Activated B cell treated with CpG ODN at 0.5 μM for 24 hours (primary cell): Measurements from ENCODE around the gene GAS6. TPM values are rescaled to one million over a fixed set of nuclear protein-coding genes. Genes with fewer than 3 reads are reported as not detected.

ENCODE experiments used
- ATAC-seq: fragments of 200-7000 bp; cut with Tn5 transposase; one replicate; pipeline ENCODE4 v1.10.0; 2021; ENCODE audit warnings: low read depth, mild to moderate bottlenecking, moderate library complexity
- CTCF ChIA-PET: fragments of 350-600 bp; sonication (Branson Sonifier 250); formaldehyde crosslinking; loops from one replicate; lab custom pipeline; 2021; ENCODE audit warnings: antibody characterized with exemption; lab: Charles Lee
- POLR2A ChIA-PET: fragments of 350-600 bp; sonication (Branson Sonifier 250); formaldehyde crosslinking; loops from one replicate; lab custom pipeline; 2021; ENCODE audit warnings: antibody characterized with exemption; lab: Charles Lee
- DNase-seq: peaks from one replicate; pipeline ENCODE4 v3.0.0; 2022
- H3K27ac Mint-ChIP-seq: one replicate; pipeline ENCODE4 v1.8.0; 2020; ENCODE audit warnings: mixed read lengths
- H3K27me3 Mint-ChIP-seq: one replicate; pipeline ENCODE4 v1.8.0; 2021; ENCODE audit warnings: mixed read lengths
- H3K36me3 Mint-ChIP-seq: one replicate; pipeline ENCODE4 v1.8.0; 2021; ENCODE audit warnings: low read depth, mixed read lengths
- H3K4me1 Mint-ChIP-seq: one replicate; pipeline ENCODE4 v1.8.0; 2021; ENCODE audit warnings: mixed read lengths
- H3K4me3 Mint-ChIP-seq: one replicate; pipeline ENCODE4 v1.8.0; 2020; ENCODE audit warnings: mild to moderate bottlenecking, mixed read lengths
- H3K9me3 Mint-ChIP-seq: one replicate; pipeline ENCODE4 v1.8.0; 2020; ENCODE audit warnings: mixed read lengths
- CTCF ChIP-seq: fragments of 200-600 bp; IDR thresholded peaks from one replicate; pipeline ENCODE4 v1.8.0; 2022; ENCODE audit warnings: antibody characterized with exemption, mild to moderate bottlenecking
- intact Hi-C: fragments of 100-400 bp; cut with micrococcal nuclease; formaldehyde crosslinking; loops from one replicate; pipeline ENCODE4 v1.15.1; 2024
- total RNA-seq: library from RNA; stranded (reverse); gene quantifications from 2 replicates; pipeline ENCODE4 v1.2.3, GENCODE V29; 2022

The GAS6 gene
- total RNA-seq, 1 donor from 2014 or later: 1.4 TPM

GRCh38 chr13:113848020-113848419 lies 15.9 kb downstream of the GAS6 start:
- Mint-ChIP-seq H3K9me3 (no peaks in the 10 kb centered on the region), H3K4me1 (no peaks in the 10 kb centered on the region), H3K27me3 (peaks cover 8% of the 10 kb centered on the region), H3K36me3 (no peaks in the 10 kb centered on the region), H3K27ac (no peak overlapping the region), H3K4me3 (no peak overlapping the region)
- no peak for TF ChIP-seq CTCF
- ATAC-seq (no peak), DNase-seq (no peak)
- ChIA-PET CTCF (no interaction called here), POLR2A (no interaction called here)
- intact Hi-C loops: no loop called here

GRCh38 chr13:113846636-113847318 lies 17.1 kb downstream of the GAS6 start:
- H3K27ac Mint-ChIP-seq: no peak overlapping the region
- no peak for TF ChIP-seq CTCF
- DNase-seq (no peak), ATAC-seq (no peak)
- peaks cover 8% of the 10 kb centered on the region for H3K27me3 Mint-ChIP-seq
- peaks cover 2% of the 10 kb centered on the region for H3K4me1 Mint-ChIP-seq
- no peaks in the 10 kb centered on the region for H3K36me3 Mint-ChIP-seq
- no peaks in the 10 kb centered on the region for H3K9me3 Mint-ChIP-seq
- POLR2A ChIA-PET: no interaction called here
- H3K4me3 Mint-ChIP-seq: no peak overlapping the region
- CTCF ChIA-PET: no interaction called here
- intact Hi-C loops: no loop called here

- ChIA-PET POLR2A (no interaction called here), CTCF (no interaction called here)
- no peak overlapping the region for H3K4me3 Mint-ChIP-seq
- H3K4me1 Mint-ChIP-seq: peaks cover 2% of the 10 kb centered on the region
- no peak for ATAC-seq
- TF ChIP-seq CTCF: no peak
- intact Hi-C loops: no loop called here
- H3K36me3 Mint-ChIP-seq: no peaks in the 10 kb centered on the region
- DNase-seq: no peak
- no peaks in the 10 kb centered on the region for H3K9me3 Mint-ChIP-seq
- H3K27ac Mint-ChIP-seq: no peak overlapping the region
- peaks cover 8% of the 10 kb centered on the region for H3K27me3 Mint-ChIP-seq
Observed at GRCh38 chr13:113845723-113846635, 17.9 kb downstream of the GAS6 start.

GRCh38 chr13:113845055-113845454 lies 18.8 kb downstream of the GAS6 start:
- Mint-ChIP-seq H3K36me3 (no peaks in the 10 kb centered on the region), H3K27me3 (peaks cover 8% of the 10 kb centered on the region), H3K9me3 (no peaks in the 10 kb centered on the region), H3K4me3 (no peak overlapping the region), H3K27ac (no peak overlapping the region), H3K4me1 (peaks cover 2% of the 10 kb centered on the region)
- ATAC-seq (no peak), DNase-seq (no peak)
- ChIA-PET CTCF (no interaction called here), POLR2A (no interaction called here)
- no peak for TF ChIP-seq CTCF
- intact Hi-C loops: no loop called here

- H3K4me3 Mint-ChIP-seq: no peak overlapping the region
- H3K4me1 Mint-ChIP-seq: peaks cover 2% of the 10 kb centered on the region
- DNase-seq (no peak), ATAC-seq (no peak)
- H3K27ac Mint-ChIP-seq: no peak overlapping the region
- no peaks in the 10 kb centered on the region for H3K9me3 Mint-ChIP-seq
- ChIA-PET CTCF (no interaction called here), POLR2A (no interaction called here)
- TF ChIP-seq CTCF: no peak
- no peaks in the 10 kb centered on the region for H3K36me3 Mint-ChIP-seq
- peaks cover 8% of the 10 kb centered on the region for H3K27me3 Mint-ChIP-seq
- intact Hi-C loops: no loop called here
Observed at GRCh38 chr13:113843864-113844556, 19.9 kb downstream of the GAS6 start.
